Activated CD8-positive, alpha-beta memory T cell treated with anti-CD3 and anti-CD28 coated beads, Interleukin-2, amount 50 U/mL, for 24 hours (primary cell): ENCODE data around the gene FAM221B.

Experiments used
- DNase-seq: peaks from one replicate; pipeline ENCODE4 v3.0.0-alpha.2; 2020; ENCODE audit errors: extremely low read depth

Gene FAM221B, protein sequence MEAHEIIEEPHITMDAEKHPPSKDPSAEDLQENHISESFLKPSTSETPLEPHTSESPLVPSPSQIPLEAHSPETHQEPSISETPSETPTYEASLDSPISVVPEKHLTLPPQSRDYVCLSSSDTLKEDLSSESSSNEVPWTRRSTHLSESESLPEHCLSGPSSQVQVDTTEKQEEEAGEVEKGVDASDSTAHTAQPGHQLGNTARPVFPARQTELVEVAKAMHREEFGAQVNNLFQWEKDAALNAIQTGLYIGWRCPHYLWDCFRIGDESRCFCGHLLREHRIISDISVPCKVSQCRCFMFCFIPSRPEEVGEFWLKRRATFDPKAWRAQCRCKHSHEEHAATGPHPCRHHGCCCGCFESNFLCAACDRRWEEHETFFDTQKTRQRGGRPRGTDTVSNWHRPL

DNA sequence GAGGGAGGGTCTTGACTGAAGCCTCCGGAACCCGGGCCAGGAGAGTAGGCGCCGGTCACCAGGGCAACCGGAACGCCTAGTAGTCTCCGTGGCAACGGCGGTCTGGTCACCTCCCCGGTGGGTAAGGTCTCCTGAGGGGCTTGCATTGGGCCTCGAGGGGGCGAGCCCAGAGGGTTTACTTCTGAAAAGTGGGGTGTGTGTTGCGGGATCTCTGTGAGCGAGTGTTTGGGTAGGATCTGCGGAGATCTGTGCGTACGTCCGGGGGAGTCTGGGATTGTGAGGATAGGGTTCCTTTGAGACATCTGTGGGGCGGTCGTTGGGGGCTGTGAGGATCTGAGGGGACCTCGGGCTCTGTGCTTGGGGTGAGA is at the start of gene FAM221B:
TSS of gene FAM221B (minus strand) at position 17 of the 368 bp plus-strand sequence. CDS start 2,571 bp downstream, outside the sequence.
- DNase-seq: no peak

DNA sequence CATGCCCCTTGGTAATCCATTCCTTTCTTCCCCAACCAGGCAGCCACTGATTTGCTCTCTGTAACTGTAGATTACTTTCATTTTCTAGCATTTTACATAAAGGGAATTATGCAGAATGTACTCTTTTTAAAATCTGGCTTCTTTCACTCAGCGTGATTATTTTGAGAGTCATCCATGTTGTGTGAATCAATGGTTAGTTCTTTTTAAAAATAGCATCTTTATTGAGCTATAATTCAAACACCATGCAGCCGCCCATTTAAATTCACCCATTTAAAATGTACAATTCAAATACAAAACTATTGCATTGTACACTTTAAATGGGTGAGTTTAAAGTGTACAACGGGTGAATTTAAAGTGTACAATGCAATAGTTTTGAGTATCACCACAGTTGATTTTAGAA is 44.0 kb upstream of the FAM221B start:
- no peak for DNase-seq

DNA sequence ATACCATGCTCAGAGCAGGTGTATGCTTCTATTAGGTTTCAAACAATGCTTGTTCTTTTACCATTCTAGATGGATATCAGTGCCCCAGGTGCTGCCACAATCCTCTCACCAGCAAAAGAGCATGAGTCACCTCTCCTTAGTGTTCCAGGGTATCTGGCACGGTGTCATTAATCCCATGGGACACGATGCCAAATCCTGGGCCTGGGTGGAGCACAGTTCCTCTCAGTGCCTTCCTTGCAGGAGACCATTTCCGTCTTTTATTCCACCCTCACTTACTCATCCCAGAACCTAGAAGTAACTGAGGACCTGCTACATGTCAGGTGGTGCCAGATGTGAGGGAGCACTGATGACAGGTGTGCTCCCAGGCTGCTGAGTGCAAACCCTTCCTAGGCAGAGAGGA is 43.0 kb upstream of the FAM221B start:
- DNase-seq: no peak

DNA sequence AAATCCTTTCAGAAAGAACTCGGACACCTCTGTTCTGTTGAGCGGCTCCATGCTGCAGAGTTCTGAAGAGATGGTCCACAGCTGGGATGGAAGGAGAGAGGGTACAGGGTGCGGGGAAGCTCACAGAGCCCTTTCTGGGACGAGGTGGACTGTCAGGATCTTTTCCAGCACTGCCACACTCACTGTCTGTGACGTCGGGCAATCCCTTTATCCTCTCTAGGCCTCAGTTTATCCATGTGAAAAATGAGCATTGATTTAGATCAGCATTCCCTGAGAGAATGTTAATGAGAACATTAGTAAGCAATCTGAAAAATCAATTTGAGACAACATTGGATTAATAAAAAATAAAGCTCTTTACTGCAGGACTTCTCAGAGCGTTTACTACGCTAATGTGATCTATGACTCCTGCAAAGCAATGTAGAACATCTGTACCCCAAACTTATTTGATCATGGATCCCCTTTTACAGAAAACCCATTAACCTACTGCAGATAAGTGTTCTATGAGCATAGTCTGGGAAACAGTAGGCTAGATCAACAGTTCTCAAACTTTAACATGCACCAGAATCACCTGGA is 41.9 kb upstream of the FAM221B start, which contains the start of gene OR13J1:
TSS of gene OR13J1 (minus strand) at position 51 of the 573 bp plus-strand sequence. CDS start at position 51, 0 bp downstream.
- no peak for DNase-seq

DNA sequence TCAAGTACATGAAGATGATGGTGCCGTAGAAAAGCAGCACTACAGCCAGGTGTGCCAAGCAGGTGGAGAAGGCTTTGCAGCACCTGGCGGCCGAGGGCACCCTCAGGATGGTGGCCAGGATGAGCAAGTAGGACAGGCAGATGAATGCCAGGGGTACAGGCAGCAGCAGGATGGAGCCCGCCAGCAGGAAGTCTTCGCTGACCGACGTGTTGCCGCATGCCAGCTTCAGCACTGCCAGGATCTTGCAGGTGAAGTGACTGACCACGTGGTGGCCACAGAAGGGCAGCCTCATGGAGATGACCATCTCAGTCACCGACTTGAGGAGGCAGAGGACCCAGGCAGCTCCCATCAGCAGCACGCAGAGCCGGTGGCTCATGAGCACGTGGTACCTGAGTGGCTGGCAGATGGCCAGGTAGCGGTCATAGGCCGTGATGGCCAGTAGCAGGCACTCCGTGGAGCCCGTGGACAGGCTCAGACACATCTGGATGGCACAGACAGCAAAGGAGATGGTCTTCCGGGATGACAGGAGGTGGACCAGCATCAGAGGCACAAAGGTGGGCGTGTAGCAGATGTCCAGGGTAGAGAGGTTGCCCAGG is 41.2 kb upstream of the FAM221B start:
- DNase-seq: no peak

DNA sequence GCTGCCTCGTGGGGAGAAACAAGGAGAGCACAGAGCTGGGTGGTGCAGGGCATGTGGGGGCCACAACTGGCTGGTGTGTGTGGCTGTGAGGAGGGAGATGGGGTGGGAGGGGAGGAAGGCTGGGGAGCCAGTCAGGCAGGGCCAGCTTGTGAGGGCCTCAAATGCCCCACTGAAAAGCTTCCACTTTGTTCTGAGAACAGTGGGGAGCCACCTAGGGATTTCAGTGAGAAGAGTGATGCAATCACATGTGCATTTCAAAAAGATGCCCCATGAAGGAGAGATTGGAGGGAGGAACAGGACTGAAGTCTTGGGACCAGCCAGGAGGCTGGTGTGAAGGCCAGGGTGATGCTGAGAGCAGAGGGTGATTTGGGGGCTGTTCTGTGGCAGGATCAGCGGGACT is 40.4 kb upstream of the FAM221B start:
- DNase-seq: no peak

DNA sequence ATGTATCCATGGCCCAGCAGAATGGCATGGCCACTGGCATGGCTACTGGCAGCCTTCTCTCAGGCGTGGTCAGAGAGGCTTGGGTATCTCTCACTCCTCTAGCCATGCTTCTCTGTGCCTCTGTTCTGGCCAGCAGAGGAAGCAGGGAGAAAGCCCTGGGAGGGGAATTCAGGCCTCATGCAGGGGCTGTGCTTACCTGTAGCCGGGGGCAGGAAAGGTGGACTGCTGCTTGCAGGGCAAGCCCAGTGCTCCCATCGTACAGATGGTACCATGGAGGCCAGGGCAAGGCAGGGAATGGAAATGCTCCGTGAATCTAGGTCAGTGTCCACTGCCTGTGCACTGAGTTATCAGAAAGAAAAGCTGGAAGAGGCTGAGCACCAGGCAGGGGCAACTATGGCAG is 39.0 kb upstream of the FAM221B start:
- DNase-seq: no peak

DNA sequence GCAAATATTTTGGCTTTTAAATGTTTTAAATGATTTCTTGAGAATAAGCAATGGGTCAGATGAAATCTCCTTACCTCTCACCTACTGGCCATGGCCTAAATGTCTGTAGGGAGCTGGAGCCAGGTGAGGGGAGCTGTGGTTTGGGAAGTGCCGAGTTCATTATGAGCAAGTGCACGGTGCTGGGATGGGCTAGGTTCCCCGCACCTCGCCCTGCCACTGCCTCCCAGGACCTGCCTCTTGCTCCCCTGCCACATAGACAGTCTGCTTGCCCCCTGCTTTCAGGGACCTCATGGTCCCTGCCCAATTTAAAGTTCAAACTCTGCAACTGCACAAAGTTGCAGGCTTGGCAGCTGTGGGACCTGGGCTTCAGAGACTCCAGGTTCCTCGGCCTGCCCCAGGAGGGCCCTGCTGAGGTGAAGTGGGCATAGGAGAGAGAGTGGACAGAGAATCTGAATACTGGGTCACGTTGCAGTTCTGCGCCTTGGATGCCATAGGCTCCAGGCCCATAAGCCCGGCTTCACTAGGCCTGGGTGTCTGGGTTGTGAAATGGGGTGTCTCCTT is 36.2 kb upstream of the FAM221B start:
- DNase-seq: no peak

DNA sequence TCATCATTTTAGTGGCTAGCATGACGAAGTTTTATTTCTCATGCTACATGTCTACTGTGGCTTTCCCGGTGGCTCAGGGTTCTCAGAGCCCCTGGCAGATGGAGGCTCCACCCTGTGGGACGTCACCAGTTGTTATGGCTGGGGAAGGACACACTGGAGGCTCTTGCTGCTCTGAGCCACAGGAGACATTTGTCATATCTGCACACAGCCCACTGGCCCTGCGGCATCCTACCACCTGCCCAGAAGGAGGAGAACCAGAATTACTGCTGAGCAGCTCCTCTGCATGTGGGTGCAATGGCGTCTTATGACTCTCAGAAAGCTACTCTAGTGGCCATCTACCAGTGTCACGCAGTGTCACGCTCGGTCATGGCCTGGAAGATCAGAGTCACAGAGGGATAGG is 35.1 kb upstream of the FAM221B start:
- no peak for DNase-seq

DNA sequence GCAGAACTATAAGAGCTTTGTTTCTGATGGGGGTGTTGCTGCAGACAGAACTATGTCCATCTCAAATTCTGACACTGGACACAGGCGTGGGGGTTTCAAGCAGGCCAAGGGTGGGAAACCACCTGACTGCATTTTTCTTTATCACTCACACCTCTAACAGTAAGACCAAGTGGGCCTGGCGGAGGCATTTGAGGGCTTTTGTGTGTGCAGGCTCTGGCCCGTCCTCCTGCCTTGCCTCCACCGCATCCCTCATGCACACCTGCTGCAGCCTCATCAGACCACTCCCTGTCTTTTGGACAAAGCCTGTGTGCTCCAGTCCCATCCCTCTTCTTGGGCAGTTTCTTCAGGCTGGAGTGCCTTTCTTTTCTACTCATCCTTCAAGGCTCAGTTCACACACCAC is 33.8 kb upstream of the FAM221B start:
- no peak for DNase-seq

DNA sequence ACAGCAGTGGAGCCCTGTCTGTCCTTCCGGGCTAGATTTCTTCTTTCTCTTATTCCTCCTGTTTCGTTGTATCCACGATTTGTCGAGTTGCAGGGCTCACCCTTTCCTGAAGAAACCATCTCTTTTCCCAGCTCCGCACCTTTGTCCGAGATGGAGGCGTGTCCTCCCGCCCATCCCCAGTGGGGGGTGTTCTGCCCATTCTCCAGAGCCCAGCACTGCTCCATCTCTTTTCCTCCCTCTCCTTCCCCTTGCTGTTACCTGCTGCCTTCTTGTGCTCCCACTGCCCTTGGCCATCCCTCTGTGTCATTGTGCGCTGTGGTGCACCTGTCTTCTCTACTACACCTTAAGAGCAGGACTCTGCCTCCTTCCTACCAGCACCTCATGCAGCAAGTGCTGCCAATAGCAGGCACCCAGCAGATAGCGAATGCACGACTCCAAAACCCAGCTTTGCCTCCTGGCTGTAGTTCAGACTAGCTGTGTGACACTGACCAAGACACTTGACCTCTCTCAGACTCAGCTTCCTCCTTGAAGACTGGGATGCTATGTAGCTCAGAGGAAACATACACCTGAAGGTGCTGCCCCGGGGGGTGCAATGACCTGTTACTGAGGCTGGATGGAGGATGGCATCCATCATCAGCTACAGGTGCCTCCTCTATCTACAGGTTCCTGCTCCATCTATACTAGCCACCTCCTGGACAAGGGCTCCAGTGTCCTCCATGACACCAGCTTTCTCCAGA is 32.8 kb upstream of the FAM221B start:
- no peak for DNase-seq

DNA sequence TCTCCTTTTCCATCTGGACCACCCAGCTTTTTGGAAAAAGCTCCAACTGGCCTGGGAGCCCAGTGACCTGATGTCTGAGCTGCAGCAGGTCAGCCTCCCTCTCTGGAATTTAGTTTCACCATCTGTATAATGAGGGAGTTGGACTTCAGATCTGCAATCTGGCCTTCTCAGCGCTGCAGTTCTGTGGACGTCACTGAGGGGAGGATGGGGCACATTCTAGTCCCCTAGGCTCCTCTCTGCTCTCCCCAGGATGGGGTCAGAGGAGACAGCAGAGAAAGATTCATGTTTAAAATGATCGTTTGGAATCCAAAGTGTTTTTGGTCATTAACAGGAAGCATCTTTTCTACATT is 31.4 kb upstream of the FAM221B start:
- no peak for DNase-seq

DNA sequence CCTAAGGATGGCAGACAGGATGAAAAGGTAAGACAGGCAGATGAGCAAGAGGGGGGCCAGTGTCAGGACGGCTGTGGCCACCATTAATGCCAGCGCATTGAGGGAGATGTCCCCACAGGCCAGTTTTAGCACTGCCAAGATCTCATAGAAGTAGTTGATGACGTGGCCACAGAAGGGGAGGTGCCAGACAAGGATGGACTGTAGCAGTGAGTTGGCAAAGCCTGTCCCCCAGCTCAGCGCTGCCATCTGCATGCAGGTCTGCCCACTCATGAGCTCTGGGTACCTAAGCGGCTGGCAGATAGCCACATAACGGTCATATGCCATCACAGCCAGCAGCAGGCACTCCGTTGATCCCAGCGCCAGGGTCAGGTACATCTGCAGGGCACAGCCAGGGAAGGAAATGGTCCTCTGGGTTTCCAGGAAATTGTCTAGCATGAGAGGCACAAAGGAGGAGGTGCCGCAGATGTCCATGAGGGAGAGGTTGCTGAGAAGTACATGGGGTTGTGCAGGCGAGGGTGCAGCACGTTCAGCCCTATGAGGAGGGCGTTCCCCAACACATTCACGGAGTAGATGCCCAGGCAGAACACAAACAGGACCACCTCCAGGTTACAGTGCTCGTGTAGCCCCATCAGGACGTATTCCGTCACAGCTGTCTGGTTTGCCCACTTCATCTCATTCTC is 30.9 kb upstream of the FAM221B start:
- no peak for DNase-seq

DNA sequence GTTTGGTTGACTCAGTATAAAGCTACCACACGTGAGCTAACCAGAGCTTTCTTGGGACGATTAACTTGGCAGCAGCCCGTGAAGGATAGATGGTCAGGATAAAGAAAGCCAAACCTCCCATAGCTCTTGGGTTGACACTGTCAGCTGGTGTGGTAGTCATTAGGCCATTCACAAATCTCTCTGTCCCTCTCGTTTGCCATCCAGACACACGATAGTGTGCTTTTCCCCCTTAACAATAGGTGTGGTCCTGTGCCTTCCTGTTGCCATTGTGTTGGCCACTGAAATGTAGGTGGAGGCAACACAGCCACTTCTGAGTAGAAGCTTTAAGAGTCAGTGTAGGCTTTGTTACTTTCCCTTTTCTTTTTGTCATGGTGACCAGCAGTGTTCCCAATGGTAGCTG is 29.9 kb upstream of the FAM221B start:
- DNase-seq: no peak

DNA sequence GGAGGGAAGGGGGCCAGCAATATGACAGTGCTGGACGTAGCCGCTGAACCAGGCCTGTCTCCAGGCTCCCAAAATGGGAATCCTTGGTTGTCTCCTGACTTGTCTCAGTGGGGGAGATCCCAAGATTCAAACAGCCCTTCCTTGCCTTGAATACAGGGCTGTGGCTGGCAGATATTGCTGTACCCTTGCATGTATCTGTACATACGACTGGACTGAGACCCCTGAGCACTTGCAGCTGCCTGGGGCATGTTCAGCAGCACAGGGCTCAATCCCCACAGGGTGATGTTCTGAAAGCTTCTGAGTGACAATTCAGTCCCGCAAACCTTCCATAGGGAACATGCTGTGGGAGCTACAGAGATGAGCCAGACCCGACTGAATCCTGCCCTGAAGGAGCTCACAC is 28.4 kb upstream of the FAM221B start:
- no peak for DNase-seq

DNA sequence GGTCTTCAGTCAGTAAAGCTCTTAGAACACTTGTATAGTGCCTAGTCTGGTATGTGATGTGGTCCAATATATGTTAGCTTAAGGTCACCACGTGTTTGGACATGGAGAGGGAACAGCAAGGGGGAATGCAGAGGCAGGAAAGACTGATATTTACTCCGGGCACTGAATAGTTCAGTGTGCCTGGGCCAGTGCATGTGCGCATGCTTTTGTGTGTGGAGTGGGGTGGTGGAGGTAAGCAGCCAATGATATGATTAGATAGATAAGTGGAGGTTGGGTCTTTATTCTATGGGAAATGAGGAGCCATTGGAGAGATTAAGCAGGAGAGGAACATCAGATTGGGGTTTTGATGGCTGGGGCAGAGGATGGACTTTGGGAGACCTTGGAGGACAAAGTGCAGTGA is 27.7 kb upstream of the FAM221B start:
- DNase-seq: no peak

DNA sequence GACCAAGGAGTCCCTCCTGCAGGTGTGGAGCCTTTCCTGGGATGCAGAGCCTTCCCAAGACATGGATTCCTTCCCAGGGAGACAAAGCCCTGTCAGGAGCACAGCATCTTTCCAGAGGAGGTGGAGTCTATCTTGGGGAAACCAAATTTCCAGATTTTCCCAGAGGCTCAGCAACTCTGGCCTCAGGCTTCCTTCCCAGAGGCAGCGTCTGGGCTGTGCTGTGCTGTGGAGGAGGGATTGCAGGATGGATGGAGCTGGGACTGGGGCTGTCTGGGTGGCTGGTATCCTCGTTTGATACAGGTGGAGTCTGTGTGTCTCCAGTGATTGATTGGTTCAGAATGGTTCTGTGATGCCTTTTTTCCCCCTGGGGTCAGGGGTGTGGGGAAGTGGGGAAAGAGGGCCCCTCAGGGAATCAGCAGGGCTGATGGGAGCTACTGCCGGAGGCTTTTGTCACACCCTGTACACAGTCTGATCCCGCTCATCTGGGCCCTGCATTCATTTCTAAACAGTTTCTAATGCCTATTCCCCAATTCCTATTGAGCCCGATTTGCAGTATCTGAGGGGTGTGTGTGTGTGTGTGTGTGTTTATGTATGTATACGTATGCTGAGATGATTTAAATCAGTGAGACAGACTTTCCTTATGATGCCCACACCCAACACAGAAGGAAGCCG is 25.7 kb upstream of the FAM221B start:
- no peak for DNase-seq

DNA sequence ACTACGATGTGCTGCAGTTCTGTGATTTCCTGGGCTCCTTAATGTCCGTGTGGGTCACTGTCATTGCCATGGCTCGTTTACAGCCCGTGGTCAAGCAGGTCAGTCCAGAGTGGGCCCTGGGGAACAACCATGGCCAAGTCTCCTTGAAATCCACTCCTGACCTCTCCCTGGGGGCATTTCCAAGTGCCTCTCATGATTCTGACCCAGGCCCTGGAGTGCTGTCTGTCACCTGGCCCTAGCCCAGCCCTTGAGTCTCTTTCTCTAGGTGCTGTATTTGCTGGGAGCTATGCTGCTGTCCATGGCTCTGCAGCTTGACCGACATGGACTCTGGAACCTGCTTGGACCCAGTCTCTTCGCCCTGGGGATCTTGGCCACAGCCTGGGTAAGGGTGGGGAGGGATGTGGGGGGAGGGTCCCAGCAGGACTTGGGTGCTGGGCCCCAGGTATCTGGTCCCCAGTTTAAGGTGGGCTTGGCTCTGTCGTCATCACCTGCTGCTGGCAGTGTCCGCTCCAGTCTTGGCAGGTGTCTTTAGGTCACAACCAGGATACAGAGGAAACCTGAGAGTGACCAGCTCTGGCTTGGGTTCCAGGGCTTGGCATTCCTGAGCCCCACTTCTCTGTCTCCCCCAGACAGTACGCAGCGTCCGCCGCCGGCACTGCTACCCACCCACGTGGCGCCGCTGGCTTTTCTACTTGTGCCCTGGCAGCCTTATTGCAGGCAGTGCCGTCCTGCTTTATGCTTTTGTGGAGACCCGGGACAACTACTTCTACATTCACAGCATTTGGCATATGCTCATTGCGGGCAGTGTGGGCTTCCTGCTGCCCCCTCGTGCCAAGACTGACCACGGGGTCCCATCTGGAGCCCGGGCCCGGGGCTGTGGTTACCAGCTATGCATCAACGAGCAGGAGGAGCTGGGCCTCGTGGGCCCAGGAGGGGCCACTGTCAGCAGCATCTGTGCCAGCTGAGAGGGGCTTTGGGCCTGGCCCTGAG is 24.6 kb upstream of the FAM221B start:
- no peak for DNase-seq

DNA sequence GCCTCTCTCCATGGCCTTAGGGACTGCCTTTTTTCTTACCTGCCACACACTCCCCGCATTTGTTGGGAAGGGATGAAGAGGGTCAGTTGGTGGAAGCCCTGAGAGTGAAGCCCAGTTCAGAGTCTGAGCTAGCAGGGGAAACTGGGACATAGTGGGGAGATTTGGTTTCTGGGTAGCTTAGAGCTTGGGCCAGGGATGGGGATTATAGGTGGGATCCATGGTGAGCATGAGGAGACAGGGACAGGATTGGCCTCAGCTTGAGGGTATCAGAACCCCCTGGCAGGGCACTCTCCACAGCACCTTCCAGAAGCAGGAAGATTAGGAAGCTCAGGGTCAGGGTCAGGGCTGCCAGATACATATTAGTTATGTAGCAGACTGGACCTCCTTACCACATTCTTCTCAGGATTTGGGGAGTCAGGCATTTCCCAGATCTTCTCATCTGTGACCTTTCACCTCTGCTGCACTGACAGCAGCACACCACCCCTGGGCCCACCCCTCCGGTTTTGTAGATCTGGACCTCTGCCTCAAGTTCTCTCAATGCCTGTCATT is 23.8 kb upstream of the FAM221B start:
- DNase-seq: no peak
